Neural crest cell (in vitro differentiated cells): ENCODE results near the gene PCGF3. TPM values are rescaled to one million over a fixed set of nuclear protein-coding genes. Genes with fewer than 3 reads are reported as not detected.

Experiments
- DNase-seq: peaks from one replicate; pipeline ENCODE4 v3.0.0; 2021; ENCODE audit warnings: low read depth, mixed read lengths, low spot score
- H3K27ac Mint-ChIP-seq: one replicate; pipeline ENCODE4 v1.8.0; 2021; ENCODE audit warnings: mild to moderate bottlenecking, mixed read lengths; ENCODE audit not compliant: unreplicated experiment
- H3K27me3 Mint-ChIP-seq: 2 replicates; pipeline ENCODE4 v1.8.0; 2021; ENCODE audit warnings: low read depth, mild to moderate bottlenecking, mixed read lengths
- H3K36me3 Mint-ChIP-seq: 2 replicates; pipeline ENCODE4 v1.8.0; 2021; ENCODE audit warnings: low read depth, mild to moderate bottlenecking, mixed read lengths
- H3K4me1 Mint-ChIP-seq: 2 replicates; pipeline ENCODE4 v1.8.0; 2021; ENCODE audit warnings: mixed read lengths
- H3K4me3 Mint-ChIP-seq: one replicate; pipeline ENCODE4 v1.8.0; 2021; ENCODE audit warnings: mild to moderate bottlenecking, mixed read lengths
- H3K9me3 Mint-ChIP-seq: 2 replicates; pipeline ENCODE4 v1.8.0; 2021; ENCODE audit warnings: mixed read lengths
- total RNA-seq: library from RNA; stranded (reverse); gene quantifications from 2 replicates; pipeline ENCODE4 v1.2.1, GENCODE V29; 2021
- TF ChIP-seq, protein P1 (sequence below): fragments of 200-600 bp; sonication (generic); conservative IDR thresholded peaks from 2 replicates; pipeline ENCODE4 v1.5.0; 2021; ENCODE audit warnings: antibody characterized with exemption, mild to moderate bottlenecking

Gene PCGF3
- total RNA-seq, 1 donor from 2014 or later: 58.5 TPM

- Mint-ChIP-seq H3K9me3 (no peaks in the 10 kb centered on the region), H3K27me3 (peaks cover 89% of the 10 kb centered on the region), H3K36me3 (no peaks in the 10 kb centered on the region), H3K4me1 (no peaks in the 10 kb centered on the region), H3K27ac (no peak overlapping the region), H3K4me3 (no peak overlapping the region)
- no peak for DNase-seq
- TF ChIP-seq, protein P1, sequence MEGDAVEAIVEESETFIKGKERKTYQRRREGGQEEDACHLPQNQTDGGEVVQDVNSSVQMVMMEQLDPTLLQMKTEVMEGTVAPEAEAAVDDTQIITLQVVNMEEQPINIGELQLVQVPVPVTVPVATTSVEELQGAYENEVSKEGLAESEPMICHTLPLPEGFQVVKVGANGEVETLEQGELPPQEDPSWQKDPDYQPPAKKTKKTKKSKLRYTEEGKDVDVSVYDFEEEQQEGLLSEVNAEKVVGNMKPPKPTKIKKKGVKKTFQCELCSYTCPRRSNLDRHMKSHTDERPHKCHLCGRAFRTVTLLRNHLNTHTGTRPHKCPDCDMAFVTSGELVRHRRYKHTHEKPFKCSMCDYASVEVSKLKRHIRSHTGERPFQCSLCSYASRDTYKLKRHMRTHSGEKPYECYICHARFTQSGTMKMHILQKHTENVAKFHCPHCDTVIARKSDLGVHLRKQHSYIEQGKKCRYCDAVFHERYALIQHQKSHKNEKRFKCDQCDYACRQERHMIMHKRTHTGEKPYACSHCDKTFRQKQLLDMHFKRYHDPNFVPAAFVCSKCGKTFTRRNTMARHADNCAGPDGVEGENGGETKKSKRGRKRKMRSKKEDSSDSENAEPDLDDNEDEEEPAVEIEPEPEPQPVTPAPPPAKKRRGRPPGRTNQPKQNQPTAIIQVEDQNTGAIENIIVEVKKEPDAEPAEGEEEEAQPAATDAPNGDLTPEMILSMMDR: no peak
Observed at GRCh38 chr4:818106-818921, 112.7 kb downstream of the PCGF3 start.

GRCh38 chr4:819401-820229 is 114.0 kb downstream of the PCGF3 start:
- H3K27me3 Mint-ChIP-seq: peaks cover 89% of the 10 kb centered on the region
- TF ChIP-seq, protein P1: no peak
- no peaks in the 10 kb centered on the region for H3K9me3 Mint-ChIP-seq
- no peak for DNase-seq
- H3K27ac Mint-ChIP-seq: no peak overlapping the region
- H3K36me3 Mint-ChIP-seq: no peaks in the 10 kb centered on the region
- H3K4me3 Mint-ChIP-seq: no peak overlapping the region
- H3K4me1 Mint-ChIP-seq: no peaks in the 10 kb centered on the region

Other genes starting within 250 kb of the PCGF3 start
- 36.6 and 37.5 TPM in 2 replicates for gene ZNF721, start 206.7 kb upstream of the PCGF3 start, total RNA-seq
- 51.1 and 52.5 TPM in 2 replicates for gene PIGG, start 206.6 kb upstream of the PCGF3 start, total RNA-seq
- 0.26 and 0.32 TPM in 2 replicates for gene TMEM271, start 129.5 kb upstream of the PCGF3 start, total RNA-seq
- gene PDE6B, start 80.3 kb upstream of the PCGF3 start, total RNA-seq: 3.4 and 4.1 TPM in 2 replicates
- gene ATP5ME, start 31.6 kb upstream of the PCGF3 start, total RNA-seq: 278 and 281 TPM in 2 replicates
- gene MYL5, start 31.3 kb upstream of the PCGF3 start, total RNA-seq: 10.6 and 10.8 TPM in 2 replicates
- 0.77 and 0.91 TPM in 2 replicates for gene SLC49A3, start 16.7 kb upstream of the PCGF3 start, total RNA-seq
- 2.0 and 2.5 TPM in 2 replicates for gene CPLX1, start 120.3 kb downstream of the PCGF3 start, total RNA-seq
- 83.4 and 87.7 TPM in 2 replicates for gene GAK, start 226.5 kb downstream of the PCGF3 start, total RNA-seq
- 15.2 and 22.1 TPM in 2 replicates for gene TMEM175, start 226.6 kb downstream of the PCGF3 start, total RNA-seq